ENCODE data around the gene KTN1.

The KTN1 gene

DNA sequence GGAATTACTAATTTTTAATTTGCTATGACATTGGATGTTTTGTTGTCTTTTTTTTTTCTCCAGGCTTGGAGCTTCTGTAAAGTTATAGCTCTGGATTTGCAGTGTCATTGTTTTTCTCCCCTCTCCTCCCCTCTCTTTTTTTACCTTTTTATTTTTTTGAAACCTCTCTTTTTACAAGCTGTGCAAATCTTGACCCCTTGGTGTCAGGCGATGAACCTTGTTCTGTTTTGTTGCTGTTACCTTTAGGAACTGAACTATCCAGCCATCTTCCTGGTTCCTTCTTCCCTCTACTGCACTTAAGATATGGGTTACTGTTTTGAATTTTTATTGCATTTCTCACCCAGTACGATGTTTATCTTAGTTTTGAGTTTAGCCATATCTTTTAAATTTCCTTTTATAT, 13.7 kb downstream of the KTN1 start:
- TF ChIP-seq, protein P1, sequence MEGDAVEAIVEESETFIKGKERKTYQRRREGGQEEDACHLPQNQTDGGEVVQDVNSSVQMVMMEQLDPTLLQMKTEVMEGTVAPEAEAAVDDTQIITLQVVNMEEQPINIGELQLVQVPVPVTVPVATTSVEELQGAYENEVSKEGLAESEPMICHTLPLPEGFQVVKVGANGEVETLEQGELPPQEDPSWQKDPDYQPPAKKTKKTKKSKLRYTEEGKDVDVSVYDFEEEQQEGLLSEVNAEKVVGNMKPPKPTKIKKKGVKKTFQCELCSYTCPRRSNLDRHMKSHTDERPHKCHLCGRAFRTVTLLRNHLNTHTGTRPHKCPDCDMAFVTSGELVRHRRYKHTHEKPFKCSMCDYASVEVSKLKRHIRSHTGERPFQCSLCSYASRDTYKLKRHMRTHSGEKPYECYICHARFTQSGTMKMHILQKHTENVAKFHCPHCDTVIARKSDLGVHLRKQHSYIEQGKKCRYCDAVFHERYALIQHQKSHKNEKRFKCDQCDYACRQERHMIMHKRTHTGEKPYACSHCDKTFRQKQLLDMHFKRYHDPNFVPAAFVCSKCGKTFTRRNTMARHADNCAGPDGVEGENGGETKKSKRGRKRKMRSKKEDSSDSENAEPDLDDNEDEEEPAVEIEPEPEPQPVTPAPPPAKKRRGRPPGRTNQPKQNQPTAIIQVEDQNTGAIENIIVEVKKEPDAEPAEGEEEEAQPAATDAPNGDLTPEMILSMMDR (IDR thresholded peaks at IDR 0.05; ENCODE audit: insufficient read depth, low read length, poor library complexity, severe bottlenecking) = no peak
- no peak for DNase-seq (ENCODE audit: extremely low read depth, insufficient read length)
- Histone ChIP-seq H3K36me3 (ENCODE audit: control insufficient read depth, insufficient read depth, low read length) (no peaks in the 10 kb centered on the region), H3K27me3 (replicated peaks; ENCODE audit: control insufficient read depth, insufficient read depth, low read length) (no peaks in the 10 kb centered on the region), H3K4me3 (replicated peaks; ENCODE audit: low read depth, low read length) (no peak overlapping the region)

DNA sequence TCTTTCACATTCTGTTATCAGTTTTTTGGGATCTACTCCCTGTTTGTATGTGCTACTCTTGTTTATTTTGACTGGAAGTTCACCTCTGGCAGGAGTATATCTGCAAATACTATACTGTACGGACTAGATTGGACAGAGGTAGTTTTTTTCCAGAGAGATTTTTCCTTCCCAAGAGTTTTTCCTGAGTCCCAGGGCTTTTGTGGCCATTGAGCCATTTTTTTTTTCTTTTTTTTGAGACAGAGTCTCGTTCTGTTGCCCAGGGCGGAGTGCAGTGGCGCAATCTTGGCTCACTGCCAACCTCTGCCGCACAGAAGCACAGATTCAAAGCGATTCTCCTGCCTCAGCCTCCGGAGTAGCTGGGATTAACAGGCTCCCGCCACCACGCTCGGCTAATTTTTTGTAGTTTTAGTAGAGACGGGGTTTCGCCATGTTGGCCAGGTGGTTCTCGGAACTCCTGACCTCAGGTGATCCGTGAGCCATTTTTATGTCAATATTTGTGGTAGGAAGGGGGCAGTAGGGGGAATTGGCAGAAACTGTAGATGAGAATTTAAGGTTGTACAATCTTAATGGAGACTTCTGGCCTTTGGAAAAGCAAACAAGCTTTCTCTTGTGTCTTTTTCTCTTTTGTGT, 19.4 kb downstream of the KTN1 start:
- Histone ChIP-seq H3K36me3 (ENCODE audit: control insufficient read depth, insufficient read depth, low read length) (no peaks in the 10 kb centered on the region), H3K4me3 (replicated peaks; ENCODE audit: low read depth, low read length) (no peak overlapping the region), H3K27me3 (replicated peaks; ENCODE audit: control insufficient read depth, insufficient read depth, low read length) (no peaks in the 10 kb centered on the region)
- no peak for DNase-seq (ENCODE audit: extremely low read depth, insufficient read length)
- TF ChIP-seq, protein P1 (IDR thresholded peaks at IDR 0.05; ENCODE audit: insufficient read depth, low read length, poor library complexity, severe bottlenecking) = no peak

DNA sequence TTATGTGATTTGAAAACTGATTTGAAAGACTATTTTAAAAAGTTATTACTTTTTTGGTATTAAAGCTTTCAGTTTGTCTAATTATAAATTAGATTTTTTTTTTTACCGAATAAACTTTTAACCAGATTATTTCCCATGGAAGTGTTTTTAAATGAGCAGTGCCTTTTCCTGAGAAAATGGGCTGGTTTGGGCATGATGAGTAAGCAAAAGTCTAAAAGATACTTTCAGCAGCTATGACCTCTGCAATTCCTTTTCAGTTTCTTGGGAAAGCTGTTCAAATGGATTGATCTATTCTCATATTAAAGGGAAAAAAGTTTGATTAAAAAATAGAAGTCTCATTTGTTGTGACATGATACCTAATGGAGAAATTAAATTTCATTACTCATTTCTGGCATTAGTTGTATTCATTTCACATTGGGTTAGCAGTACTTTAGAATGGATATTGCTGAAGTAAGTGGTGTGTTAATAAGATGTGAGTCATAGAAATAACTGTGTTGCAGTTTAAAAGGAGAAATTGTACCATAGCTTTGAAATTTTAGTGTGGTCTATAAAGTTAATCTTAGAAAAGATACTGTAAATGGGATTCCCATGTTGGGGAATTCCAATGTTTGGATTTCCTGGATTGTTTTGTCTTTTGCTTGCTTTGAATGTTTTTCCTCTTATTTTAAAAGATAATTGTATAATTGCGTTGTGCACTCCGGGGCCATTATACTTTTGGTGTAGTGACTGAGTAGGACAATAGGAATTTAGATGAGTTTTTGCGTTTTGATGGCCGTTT, 21.0 kb downstream of the KTN1 start:
- DNase-seq (ENCODE audit: extremely low read depth, insufficient read length) = no peak
- Histone ChIP-seq H3K27me3 (replicated peaks; ENCODE audit: control insufficient read depth, insufficient read depth, low read length) (no peaks in the 10 kb centered on the region), H3K36me3 (ENCODE audit: control insufficient read depth, insufficient read depth, low read length) (no peaks in the 10 kb centered on the region), H3K4me3 (replicated peaks; ENCODE audit: low read depth, low read length) (no peak overlapping the region)
- TF ChIP-seq, protein P1 (IDR thresholded peaks at IDR 0.05; ENCODE audit: insufficient read depth, low read length, poor library complexity, severe bottlenecking) = no peak

DNA sequence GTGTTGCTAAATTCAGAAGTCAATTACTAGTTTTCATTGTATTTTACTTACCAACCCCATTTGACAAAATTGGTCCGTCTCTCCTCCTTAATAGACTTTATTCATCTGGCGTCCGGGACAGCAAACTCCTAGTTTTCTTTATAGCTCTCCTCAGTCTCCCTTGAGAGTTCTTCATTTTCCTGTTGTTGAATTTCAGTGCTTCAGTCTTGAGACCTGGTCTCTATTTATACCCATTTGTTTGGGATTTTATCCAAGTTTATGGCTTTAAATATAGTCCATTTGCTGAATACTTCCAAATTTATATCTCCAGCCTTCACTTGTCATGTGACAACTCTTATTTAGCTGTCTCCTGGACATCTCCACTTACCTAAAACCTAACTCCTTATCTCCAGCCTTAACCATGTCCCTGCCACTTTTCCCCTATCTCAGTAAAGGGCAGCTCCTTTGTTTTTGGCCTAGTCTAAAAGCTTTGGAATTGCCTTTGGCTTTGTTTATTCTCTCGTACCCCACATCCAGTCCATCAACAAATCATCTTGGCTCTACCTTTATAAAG, 23.5 kb downstream of the KTN1 start:
- Histone ChIP-seq H3K27me3 (replicated peaks; ENCODE audit: control insufficient read depth, insufficient read depth, low read length) (no peaks in the 10 kb centered on the region), H3K36me3 (ENCODE audit: control insufficient read depth, insufficient read depth, low read length) (no peaks in the 10 kb centered on the region), H3K4me3 (replicated peaks; ENCODE audit: low read depth, low read length) (no peak overlapping the region)
- DNase-seq (ENCODE audit: extremely low read depth, insufficient read length) = no peak
- TF ChIP-seq, protein P1 (IDR thresholded peaks at IDR 0.05; ENCODE audit: insufficient read depth, low read length, poor library complexity, severe bottlenecking) = no peak

DNA sequence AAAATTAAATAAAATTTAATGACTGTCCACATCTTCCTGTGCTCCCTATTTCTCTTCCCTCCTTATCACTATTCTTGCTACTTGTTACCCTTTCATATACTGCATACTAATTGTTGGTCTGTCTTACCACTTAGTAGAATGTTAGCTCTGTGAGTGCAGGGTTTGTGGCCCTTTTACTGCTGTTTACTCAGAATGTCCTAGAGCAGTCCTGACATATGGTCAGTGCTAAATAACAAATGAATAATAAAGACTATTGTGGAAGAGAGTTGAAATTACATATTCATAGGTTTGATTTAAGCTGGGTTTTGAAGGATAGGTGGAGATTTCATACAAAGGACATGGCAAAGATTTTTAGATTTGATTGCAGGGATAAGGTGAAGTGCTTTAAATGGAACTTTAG, 24.5 kb downstream of the KTN1 start:
- Histone ChIP-seq H3K4me3 (replicated peaks; ENCODE audit: low read depth, low read length) (no peak overlapping the region), H3K27me3 (replicated peaks; ENCODE audit: control insufficient read depth, insufficient read depth, low read length) (no peaks in the 10 kb centered on the region), H3K36me3 (ENCODE audit: control insufficient read depth, insufficient read depth, low read length) (no peaks in the 10 kb centered on the region)
- TF ChIP-seq, protein P1 (IDR thresholded peaks at IDR 0.05; ENCODE audit: insufficient read depth, low read length, poor library complexity, severe bottlenecking) = no peak
- no peak for DNase-seq (ENCODE audit: extremely low read depth, insufficient read length)
